ENCODE results near the gene NRG3. TPM values are rescaled to one million over a fixed set of nuclear protein-coding genes. Genes with fewer than 3 reads are reported as not detected.

NRG3 gene
- total RNA-seq, 1 donor from 2014 or later = not detected

GRCh38 chr10:82213784-82214183 is 338.8 kb downstream of the NRG3 start:
- FAIRE-seq = no peak
- H3K36me3 ChIP-seq (ENCODE audit: control insufficient read depth, insufficient read depth, low read length) = no peaks in the 10 kb centered on the region
- no peaks in the 10 kb centered on the region for H3K27me3 ChIP-seq (ENCODE audit: control insufficient read depth, insufficient read depth, low read length)
- no peak for TF ChIP-seq CTCF (IDR thresholded peaks at IDR 0.05; ENCODE audit: insufficient read depth, low read length, severe bottlenecking)
- DNase-seq (ENCODE audit: low read depth) = no peak
- no peak overlapping the region for H3K4me3 ChIP-seq (ENCODE audit: low read depth, low read length)

- no peaks in the 10 kb centered on the region for H3K27me3 ChIP-seq (ENCODE audit: control insufficient read depth, insufficient read depth, low read length)
- no peak for FAIRE-seq
- TF ChIP-seq CTCF (IDR thresholded peaks at IDR 0.05; ENCODE audit: insufficient read depth, low read length, severe bottlenecking) = no peak
These were observed 346.1 kb downstream of the NRG3 start for GRCh38 chr10:82221056-82221455.

GRCh38 chr10:82221601-82222149 is 346.7 kb downstream of the NRG3 start:
- FAIRE-seq = no peak
- TF ChIP-seq CTCF (IDR thresholded peaks at IDR 0.05; ENCODE audit: insufficient read depth, low read length, severe bottlenecking) = no peak
- H3K27me3 ChIP-seq (ENCODE audit: control insufficient read depth, insufficient read depth, low read length) = no peaks in the 10 kb centered on the region

More at GRCh38 chr10:82221056-82221455, 346.1 kb downstream of the NRG3 start:
- Histone ChIP-seq H3K36me3 (ENCODE audit: control insufficient read depth, insufficient read depth, low read length) (no peaks in the 10 kb centered on the region), H3K4me3 (ENCODE audit: low read depth, low read length) (no peak overlapping the region)
- DNase-seq (ENCODE audit: low read depth) = no peak

GRCh38 chr10:82228701-82229100 is 353.7 kb downstream of the NRG3 start:
- no peak for FAIRE-seq
- no peak for DNase-seq (ENCODE audit: low read depth)
- Histone ChIP-seq H3K27me3 (ENCODE audit: control insufficient read depth, insufficient read depth, low read length) (no peaks in the 10 kb centered on the region), H3K36me3 (ENCODE audit: control insufficient read depth, insufficient read depth, low read length) (no peaks in the 10 kb centered on the region), H3K4me3 (ENCODE audit: low read depth, low read length) (no peak overlapping the region)
- no peak for TF ChIP-seq CTCF (IDR thresholded peaks at IDR 0.05; ENCODE audit: insufficient read depth, low read length, severe bottlenecking)

More at GRCh38 chr10:82221601-82222149, 346.7 kb downstream of the NRG3 start:
- Histone ChIP-seq H3K36me3 (ENCODE audit: control insufficient read depth, insufficient read depth, low read length) (no peaks in the 10 kb centered on the region), H3K4me3 (ENCODE audit: low read depth, low read length) (no peak overlapping the region)
- DNase-seq (ENCODE audit: low read depth) = no peak

GRCh38 chr10:82234173-82234572 is 359.2 kb downstream of the NRG3 start:
- no peaks in the 10 kb centered on the region for H3K27me3 ChIP-seq (ENCODE audit: control insufficient read depth, insufficient read depth, low read length)
- no peak for TF ChIP-seq CTCF (IDR thresholded peaks at IDR 0.05; ENCODE audit: insufficient read depth, low read length, severe bottlenecking)
- no peak for DNase-seq (ENCODE audit: low read depth)

More at GRCh38 chr10:82234173-82234572, 359.2 kb downstream of the NRG3 start:
- FAIRE-seq = no peak
- Histone ChIP-seq H3K4me3 (ENCODE audit: low read depth, low read length) (no peak overlapping the region), H3K36me3 (ENCODE audit: control insufficient read depth, insufficient read depth, low read length) (no peaks in the 10 kb centered on the region)
